DND-41 (cell line): ENCODE results near the gene IRF3.

ENCODE experiments used
- EZH2 ChIP-seq: IDR thresholded peaks from 3 replicates; pipeline ENCODE4 v1.6.1; 2012; ENCODE audit warnings: borderline replicate concordance, low read depth, mild to moderate bottlenecking, moderate library complexity, low read length, inconsistent platforms; ENCODE audit not compliant: severe bottlenecking
- TF ChIP-seq, protein P1 (sequence below): IDR thresholded peaks from 2 replicates; pipeline ENCODE4 v1.5.1; 2012; ENCODE audit warnings: borderline replicate concordance, low read length, moderate library complexity, mild to moderate bottlenecking; ENCODE audit not compliant: poor library complexity, severe bottlenecking; ENCODE audit errors: extremely low read depth

GRCh38 chr19:49687150-49687549 is 21.5 kb upstream of the IRF3 start:
- TF ChIP-seq, protein P1, sequence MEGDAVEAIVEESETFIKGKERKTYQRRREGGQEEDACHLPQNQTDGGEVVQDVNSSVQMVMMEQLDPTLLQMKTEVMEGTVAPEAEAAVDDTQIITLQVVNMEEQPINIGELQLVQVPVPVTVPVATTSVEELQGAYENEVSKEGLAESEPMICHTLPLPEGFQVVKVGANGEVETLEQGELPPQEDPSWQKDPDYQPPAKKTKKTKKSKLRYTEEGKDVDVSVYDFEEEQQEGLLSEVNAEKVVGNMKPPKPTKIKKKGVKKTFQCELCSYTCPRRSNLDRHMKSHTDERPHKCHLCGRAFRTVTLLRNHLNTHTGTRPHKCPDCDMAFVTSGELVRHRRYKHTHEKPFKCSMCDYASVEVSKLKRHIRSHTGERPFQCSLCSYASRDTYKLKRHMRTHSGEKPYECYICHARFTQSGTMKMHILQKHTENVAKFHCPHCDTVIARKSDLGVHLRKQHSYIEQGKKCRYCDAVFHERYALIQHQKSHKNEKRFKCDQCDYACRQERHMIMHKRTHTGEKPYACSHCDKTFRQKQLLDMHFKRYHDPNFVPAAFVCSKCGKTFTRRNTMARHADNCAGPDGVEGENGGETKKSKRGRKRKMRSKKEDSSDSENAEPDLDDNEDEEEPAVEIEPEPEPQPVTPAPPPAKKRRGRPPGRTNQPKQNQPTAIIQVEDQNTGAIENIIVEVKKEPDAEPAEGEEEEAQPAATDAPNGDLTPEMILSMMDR = no peak
- TF ChIP-seq EZH2 = no peak
